Gastrocnemius medialis (tissue), 4 donors: Measurements from ENCODE around the gene ACACA.

Source experiments
- CTCF ChIP-seq, 5 experiments: fragments of 450-650 bp in 3 of 5; fragments of 200-600 bp in 2 of 5; sonication (generic) in 2 of 5; IDR thresholded peaks in 4 of 5; conservative IDR thresholded peaks in 1 of 5; 1 replicate in 4 of 5; 2 replicates in 1 of 5; pipeline ENCODE4 v1.5.1; 2016 to 2019; ENCODE audit warnings: antibody characterized with exemption in 5 of 5, mild to moderate bottlenecking in 3 of 5, moderate library complexity in 3 of 5
- POLR2A ChIP-seq, 2 donors: fragments of 450-650 bp; IDR thresholded peaks; one replicate each; pipeline ENCODE4 v1.6.1; 2017; ENCODE audit warnings: antibody characterized with exemption in 2 of 2, mild to moderate bottlenecking in 2 of 2, moderate library complexity in 2 of 2

- TF ChIP-seq CTCF (IDR thresholded peaks at IDR 0.05 in 4 of 5, conservative IDR thresholded peaks at IDR 0.05 in 1 of 5): no peak
- no peak for TF ChIP-seq POLR2A (IDR thresholded peaks at IDR 0.05)
Measured at GRCh38 chr17:37309051-37309450, 97.6 kb downstream of the ACACA start.
